Sigmoid colon (tissue), 3 donors: ENCODE results near the gene MRTFB.

Source experiments
- CTCF ChIP-seq, 4 experiments: fragments of 450-650 bp in 3 of 4; fragments of 200-600 bp in 1 of 4; IDR thresholded peaks; one replicate each; pipeline ENCODE4 v1.5.1; 2016 to 2019; ENCODE audit warnings: antibody characterized with exemption in 4 of 4, mild to moderate bottlenecking in 3 of 4, moderate library complexity in 2 of 4
- POLR2A ChIP-seq, 2 donors: fragments of 450-650 bp; IDR thresholded peaks; one replicate each; pipeline ENCODE4 v1.6.1; 2016; ENCODE audit warnings: antibody characterized with exemption in 2 of 2, mild to moderate bottlenecking in 2 of 2, moderate library complexity in 2 of 2

GRCh38 chr16:14248791-14249190 is 177.7 kb downstream of the MRTFB start:
- no peak for TF ChIP-seq CTCF (IDR thresholded peaks at IDR 0.05)
- TF ChIP-seq POLR2A (IDR thresholded peaks at IDR 0.05): no peak
